Activated CD4-positive, CD25-positive, alpha-beta regulatory T cell treated with anti-CD3 and anti-CD28 coated beads, Interleukin-2, amount 50 U/mL, for 16 hours (primary cell): Measurements from ENCODE around the gene ICOSLG.
"Not testable (repeated sequence)": the region's sequence is repeated elsewhere in the genome, so short reads cannot be mapped to it uniquely, and the experiment has no call there.

Experiments used
- DNase-seq: peaks from one replicate; pipeline ENCODE4 v3.0.0-alpha.2; 2020; ENCODE audit warnings: low read depth, low spot score

The ICOSLG gene, protein sequence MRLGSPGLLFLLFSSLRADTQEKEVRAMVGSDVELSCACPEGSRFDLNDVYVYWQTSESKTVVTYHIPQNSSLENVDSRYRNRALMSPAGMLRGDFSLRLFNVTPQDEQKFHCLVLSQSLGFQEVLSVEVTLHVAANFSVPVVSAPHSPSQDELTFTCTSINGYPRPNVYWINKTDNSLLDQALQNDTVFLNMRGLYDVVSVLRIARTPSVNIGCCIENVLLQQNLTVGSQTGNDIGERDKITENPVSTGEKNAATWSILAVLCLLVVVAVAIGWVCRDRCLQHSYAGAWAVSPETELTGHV

DNA sequence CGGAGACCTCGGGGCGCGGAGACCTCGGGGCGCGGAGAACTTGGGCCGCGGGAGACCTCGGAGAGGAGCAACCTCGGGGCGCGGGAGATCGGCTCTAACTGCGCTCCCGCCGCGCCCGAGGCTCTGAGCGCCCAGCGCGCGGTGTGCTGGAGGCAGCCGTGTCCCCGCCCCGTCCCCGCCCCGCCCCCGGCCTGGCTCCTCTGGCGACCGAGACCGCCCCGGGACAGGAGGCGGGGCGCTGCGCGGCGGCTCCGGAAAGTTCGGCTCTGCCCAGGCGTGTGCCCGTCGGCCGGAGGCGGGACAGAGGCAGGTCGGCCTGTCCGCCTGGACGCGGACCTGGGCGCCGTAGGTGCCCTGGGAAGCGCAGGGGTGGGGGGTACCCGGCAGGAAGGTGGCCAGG, at the start of gene ICOSLG:
Gene ICOSLG (minus strand): TSS at position 102 of the 400 bp plus-strand sequence. CDS start 126 bp downstream, outside the sequence.
- DNase-seq: not testable (repeated sequence)

DNA sequence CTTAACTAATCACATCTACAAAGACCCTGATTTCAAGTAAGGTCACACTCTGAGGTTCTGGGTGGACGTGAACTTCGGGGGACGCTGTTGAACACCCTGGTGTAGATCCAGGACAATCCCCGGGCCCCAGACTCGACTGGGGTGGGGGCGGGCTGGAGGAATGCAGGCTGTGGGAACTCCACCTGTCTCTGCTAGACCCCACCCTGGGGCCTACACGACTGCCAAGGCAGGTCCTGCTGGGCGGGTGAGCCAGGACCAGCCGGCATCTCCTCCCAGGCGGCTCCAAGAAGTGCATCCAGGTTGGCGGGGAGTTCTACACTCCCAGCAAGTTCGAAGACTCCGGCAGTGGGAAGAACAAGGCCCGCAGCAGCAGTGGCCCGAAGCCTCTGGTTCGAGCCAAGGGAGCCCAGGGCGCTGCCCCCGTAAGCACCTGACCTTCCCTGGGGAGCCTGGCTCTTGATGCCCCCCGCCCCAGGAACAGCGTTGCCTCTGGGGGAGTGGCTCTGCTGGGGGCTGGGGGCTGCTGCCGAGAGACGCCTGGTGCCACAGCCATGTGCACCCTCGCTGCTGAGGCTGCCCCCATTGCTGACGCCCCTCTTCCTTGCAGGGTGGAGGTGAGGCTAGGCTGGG, 48.8 kb upstream of the ICOSLG start:
- no peak for DNase-seq

DNA sequence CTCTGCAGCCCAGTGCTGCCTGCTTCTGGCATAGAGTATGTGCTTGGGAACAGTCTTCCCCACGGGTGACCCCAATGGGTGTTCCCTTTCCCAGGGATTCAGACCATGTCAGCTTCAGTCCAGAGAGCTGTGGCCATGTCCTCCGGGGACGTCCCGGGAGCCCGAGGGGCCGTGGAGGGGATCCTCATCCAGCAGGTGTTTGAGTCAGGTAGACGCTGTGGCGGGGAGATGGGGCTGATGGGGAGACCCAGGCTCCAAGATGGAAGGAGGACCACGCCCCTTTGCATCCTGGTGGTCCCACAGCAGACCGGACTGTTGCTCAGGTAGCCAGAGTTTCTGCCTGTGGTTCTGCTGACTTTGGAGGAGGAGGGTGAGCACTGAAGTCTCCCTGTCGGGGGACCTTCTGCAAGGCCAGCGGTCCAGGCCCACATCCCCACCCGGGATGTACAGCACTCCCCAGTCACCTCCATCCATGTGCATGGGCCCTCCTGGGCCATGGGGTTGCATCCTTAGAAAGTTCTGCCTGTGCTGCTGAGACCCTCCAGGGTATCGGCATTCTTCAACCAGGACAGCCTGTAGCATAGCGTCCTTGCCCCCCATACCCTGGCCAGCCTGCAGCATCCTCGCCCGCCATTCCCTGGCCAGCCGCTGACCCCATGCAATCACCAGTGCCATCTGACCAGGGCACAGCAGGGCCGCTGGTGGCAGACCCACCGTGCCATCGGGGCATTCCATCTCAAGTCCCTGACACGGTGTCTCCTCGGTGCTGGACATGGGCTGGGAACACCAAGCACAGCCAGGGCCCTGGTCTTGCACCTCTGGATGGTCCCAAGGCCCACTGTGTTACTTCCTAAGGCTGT, 47.7 kb upstream of the ICOSLG start:
- no peak for DNase-seq

DNA sequence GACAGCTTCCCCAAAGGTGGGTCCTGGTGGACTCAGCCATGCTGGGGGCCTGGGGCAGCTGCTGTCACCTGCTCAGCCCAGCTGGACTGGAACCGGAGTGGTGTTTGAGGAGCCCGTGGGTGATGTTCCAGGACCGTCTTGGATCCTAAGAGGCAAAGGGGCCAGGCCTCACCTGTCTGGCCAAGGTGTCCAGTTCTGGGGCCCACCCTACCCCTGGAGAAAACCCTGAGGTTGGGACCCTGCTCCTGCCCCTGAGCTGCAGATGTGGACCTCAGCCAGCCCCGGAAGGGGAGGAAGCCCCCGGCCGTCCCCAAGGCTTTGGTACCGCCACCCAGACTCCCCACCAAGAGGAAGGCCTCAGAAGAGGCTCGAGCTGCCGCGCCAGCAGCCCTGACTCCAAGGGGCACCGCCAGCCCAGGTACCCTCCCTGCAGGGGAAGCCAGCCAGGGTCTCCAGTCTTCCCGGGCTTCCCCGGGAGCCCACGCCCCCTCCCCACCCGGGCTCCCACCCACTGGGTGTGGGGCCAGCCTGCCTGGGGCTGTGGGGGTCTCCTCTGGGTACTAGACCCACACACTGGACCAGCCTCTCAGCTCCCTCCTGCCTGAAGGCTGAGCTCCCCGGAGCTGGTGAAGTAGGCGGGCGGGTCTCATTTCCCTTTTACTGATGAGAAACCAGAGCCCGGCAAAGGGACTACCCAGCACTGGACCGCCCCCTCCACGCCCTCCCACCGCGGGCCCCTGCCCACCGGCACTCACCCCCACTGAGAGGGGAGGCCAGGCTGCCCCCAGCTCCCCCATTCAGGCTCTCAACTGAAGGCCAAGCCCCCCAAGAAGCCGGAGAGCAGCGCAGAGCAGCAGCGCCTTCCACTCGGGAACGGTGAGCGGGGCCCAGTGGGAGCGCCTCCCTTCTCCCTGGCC, 46.2 kb upstream of the ICOSLG start:
- no peak for DNase-seq

DNA sequence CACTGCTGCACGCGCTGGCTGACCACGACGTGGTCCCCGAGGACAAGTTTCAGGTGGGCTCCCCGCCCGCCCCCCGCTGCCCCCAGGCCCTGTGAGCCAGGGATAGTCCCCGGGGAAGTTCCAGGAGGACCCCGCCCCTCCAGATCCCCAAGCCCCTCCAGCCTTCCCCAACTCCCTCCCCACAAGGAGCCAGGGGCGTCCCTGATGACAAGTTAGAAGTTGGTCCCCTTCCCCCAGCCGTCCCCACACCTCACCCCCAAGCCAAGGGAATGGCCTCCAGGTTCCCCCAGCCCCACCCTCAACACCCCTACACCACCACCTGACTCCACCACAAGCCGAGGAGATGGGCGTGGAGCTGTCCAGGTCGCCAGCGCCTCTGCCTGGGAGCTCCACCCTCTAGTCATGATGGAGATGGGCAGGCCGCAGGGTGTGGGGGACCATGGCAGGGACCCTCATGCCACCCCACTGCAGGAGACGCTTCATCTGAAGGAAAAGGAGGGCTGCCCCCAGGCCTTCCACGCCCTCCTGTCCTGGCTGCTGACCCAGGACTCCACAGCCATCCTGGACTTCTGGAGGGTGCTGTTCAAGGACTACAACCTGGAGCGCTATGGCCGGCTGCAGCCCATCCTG, 45.5 kb upstream of the ICOSLG start:
- DNase-seq: no peak

DNA sequence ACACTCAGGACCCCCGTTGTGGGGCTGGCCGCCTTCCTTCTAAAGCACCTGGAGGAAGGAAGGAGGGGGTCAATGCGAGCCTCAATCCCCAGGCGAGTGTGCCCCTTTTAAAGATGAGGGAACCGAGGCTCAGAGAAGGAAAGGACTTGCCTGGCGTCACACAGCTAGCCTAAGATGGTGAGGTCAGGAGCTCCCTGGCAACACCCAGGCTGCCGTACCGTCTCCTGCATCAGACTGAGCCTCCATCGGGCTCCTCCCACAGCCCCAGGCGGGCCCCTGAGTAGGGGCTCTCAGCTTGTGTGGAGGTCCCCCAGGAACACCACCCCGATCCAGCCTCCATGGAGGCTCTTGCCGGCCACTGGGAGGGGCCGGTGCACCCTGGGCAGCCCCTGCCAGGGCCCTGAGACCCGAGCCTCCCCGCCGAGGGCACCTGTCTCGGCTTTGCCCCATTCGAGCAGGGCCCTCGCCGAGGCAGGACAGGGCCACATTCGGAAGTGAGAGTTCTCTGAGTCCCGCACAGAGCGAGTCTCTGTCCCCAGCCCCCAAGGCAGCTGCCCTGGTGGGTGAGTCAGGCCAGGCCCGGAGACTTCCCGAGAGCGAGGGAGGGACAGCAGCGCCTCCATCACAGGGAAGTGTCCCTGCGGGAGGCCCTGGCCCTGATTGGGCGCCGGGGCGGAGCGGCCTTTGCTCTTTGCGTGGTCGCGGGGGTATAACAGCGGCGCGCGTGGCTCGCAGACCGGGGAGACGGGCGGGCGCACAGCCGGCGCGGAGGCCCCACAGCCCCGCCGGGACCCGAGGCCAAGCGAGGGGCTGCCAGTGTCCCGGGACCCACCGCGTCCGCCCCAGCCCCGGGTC, 44.6 kb upstream of the ICOSLG start, which contains the start of gene AIRE:
Gene AIRE (plus strand): TSS at position 739 of the 855 bp plus-strand sequence. CDS start 131 bp downstream, outside the sequence.
- DNase-seq: no peak

DNA sequence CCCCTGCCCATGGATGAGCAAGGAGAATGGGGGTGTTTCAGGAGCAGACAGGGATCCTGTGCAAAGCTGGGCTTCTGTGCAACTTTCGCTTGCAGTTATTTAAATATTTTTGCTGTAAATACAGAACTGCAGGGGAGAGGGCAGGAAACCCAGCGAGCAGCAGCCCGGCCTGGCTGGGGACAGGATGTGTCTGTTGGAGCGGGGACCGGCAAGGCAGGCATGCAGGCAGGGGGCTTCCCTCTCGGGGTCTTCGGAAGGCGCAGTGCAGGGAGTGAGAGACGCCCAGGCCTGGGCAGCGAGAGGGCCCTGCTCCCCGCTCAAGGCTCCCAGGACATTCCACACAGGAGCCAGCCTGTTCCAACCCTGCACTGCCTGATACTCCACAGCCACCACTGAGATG, 43.2 kb upstream of the ICOSLG start:
- DNase-seq: no peak

DNA sequence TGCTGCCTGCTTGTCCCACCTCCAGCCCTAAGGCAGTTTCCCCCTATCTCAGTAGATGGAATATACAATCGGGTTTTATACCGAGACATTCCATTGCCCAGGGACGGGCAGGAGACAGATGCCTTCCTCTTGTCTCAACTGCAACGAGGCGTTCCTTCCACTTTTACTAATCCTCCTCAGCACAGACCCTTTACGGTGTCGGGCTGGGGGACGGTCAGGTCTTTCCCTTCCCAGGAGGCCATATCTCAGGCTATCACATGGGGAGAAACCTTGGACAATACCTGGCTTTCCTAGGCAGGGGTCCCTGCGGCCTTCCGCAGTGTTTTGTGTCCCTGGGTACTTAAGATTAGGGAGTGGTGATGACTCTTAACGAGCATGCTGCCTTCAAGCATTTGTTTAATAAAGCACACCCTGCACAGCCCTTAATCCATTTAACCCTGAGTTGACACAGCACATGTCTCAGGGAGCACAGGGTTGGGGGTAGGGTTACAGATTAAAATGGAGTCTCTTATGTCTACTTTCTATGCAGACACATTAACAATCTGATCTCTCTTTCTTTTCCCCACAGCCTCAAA, 42.6 kb upstream of the ICOSLG start:
- not testable (repeated sequence) for DNase-seq

DNA sequence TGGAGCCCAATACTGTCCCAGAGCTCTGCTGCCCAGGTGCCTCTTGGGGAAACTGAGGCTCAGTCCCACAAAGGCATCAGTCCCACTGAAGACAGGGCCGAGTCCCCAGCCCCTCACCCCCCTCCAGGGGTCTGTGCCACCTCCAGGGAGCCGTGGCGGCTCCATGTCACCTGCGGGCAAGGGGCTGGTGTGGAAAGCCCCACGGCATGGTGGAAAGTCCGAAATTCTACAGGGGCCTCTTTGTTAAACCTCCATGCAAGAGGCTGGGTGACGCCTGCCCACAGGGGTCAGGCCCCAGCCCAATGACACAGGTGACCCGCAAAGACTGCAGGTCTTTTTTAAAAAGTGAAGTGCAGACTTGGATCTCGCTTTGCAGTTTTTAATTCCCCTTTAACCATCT, 41.6 kb upstream of the ICOSLG start:
- no peak for DNase-seq

DNA sequence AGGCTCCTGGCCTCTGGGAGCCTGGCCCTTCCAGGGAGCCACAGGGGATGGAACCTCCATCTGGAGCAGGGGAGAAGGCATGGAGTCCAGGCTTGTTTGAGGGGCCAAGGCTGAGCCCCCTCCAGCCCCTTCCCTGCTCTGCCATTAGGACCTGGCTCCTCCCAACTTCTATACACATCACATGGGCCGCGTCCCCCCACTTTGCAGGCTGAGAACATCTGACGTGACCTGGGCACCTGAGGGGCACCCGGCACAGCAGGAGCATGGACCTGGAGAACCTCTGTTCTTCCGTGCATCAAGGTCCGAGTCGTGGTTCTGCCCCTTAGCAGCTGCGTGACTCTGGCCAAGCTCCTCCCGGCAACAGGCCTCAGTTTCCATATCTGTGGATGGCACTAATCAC, 41.1 kb upstream of the ICOSLG start:
- no peak for DNase-seq

DNA sequence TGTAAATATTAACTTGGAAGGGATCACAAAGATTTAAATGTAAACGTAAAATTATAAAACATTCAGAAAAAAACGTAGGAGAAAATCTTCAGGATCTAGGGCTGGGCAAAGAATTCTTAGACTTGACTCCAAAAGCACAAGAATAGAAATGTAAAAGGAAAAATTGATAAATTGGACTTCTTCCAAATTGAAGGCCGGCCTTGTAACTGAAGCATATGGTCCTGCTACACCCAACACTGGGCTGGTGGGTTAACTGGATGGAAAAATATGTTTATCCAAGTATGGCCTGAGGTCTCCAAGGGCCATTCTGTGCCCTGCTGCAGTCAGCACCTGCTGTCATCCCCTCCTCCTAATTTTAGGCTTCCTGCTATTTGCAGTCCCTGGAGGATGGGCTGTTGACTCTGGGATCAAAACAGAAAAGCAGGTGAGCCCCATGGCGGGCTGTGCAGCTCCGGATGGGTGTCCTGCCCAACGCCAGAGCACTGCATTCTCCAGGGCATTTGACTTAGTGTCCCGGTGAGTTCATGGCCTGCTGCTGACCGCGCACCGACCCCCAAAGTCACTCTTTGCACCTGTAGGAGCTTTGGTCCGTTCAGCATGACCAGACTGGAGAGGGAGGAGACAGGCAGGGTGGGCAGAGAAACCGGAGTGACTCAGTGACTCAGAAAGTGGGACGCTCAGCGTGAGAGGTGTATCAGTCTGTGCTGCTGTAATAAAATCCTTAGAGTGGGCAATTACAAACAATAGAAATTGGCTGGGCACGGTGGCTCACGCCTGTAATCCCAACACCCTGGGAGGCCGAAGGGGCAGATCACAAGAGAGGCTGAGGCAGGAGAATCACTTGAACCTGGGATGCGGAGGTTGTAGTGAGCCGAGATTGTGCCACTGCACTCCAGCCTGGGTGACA, 38.9 kb upstream of the ICOSLG start:
- DNase-seq: no peak

DNA sequence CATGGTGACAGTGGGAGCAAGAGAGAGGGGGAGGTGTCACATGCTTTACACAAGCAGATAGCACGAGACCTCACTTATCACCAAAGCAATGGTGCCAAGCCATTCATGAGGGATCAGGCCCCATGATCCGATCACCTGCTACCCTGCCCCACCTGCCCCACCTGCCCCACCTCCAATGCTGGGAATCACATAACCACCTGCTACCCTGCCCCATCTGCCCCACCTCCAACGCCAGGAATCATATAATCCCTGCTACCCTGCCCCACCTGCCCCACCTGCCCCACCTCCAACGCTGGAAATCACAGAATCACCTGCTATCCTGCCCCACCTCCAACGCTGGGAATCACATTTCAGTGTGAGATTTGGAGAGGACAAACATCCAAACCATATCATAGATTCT, 34.3 kb upstream of the ICOSLG start:
- no peak for DNase-seq

DNA sequence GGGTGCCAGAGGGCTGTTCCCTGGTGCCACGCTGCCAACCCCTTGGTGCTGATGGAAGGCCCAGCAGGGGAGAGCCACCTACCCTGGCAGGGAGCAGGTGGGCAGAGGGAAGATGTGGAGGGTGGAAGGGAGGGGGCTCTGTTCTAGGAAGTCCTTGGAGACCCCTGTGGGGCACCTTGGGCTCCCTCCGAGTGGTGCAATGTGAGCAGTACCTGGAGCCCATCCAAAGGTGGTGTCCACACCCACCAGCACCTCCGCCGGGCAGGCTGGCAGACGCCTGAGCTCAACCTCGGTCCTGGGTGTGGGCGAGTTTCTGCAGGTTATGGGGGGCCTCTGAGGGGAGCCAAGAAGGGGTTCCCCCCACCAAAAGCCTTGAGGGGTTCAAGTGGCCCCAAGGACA, 32.3 kb upstream of the ICOSLG start:
- no peak for DNase-seq

DNA sequence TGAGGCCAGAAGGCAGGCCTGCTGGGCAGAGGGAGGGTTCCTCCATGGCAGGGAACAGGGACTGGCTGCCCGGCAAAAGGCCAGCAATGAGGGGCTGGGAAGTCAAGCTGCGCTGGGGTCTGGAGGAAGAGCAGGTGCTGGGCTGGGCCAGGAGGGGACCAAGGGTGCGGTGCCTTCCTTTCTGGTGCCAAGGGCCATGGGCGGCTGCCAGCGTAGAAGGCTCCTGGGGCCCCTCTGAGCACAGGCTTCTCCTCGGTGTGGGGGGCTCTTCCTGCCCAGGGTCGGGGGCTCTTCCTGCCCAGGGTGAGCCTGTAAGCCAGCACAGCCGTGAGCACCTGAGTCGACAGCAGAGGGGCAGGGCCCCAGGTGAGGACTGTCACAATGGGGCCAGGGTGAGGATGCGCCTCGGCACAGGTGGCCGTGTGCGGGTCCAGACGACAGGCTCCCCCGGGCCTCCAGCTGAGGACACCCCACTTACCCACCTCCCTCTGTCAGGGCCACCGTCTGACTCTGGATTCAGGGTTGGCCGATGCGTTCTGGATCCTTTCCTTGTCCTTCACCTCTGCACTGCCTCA, 31.6 kb upstream of the ICOSLG start:
- DNase-seq: no peak

DNA sequence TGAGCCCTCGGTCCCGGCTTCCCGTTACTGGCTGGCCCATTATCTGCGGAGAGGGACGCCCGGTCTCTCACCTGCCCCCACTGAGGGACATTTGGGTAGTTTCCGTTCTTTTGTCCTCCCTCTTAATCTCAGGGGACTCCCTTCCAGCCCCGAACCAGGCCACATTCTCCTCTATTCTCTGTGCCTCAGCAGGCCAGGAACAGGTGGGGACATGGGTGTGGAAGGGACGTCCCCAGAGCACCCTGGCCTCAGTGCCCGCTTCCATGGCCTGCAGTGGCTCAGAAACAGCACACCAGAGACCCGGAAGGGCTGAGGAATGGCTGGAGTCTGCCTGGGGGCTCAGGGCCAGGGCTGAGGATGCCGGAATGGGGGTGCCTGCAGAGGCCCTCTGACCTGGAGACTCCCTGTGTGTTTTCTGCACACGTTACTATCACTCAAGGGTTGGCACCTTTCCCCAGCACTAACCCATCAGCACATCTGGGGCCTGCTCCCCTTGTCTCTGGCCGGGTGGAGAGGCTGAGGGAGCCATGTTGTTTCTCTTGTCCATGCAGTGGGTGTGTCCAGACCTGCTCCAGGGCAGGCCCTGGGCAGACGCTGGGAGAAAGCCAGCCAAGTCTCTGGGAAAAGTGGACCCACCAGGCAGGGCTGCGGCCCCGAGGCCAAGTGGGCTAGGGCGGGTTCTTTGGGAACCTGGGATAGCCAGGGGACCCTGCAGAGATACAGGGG, 31.0 kb upstream of the ICOSLG start:
- no peak for DNase-seq

DNA sequence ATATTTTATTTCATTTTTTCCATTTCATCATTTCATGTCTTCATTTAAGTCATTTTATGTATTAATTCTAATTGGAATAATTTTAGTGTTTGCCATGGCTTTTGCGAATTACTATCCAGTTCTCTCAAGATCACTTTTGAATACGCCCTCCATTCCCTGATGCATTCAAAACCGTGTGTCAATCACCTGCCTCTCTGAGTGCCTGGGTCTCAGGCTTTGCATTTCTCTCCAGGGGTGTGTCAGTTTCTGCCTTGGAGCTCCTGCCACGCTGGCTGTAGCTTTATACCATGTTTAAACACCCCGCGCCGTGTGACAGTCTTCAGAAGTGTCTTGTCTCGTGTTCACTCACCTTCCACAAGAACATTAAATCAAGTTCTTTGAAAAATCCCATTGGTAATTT, 28.3 kb upstream of the ICOSLG start:
- DNase-seq: no peak

DNA sequence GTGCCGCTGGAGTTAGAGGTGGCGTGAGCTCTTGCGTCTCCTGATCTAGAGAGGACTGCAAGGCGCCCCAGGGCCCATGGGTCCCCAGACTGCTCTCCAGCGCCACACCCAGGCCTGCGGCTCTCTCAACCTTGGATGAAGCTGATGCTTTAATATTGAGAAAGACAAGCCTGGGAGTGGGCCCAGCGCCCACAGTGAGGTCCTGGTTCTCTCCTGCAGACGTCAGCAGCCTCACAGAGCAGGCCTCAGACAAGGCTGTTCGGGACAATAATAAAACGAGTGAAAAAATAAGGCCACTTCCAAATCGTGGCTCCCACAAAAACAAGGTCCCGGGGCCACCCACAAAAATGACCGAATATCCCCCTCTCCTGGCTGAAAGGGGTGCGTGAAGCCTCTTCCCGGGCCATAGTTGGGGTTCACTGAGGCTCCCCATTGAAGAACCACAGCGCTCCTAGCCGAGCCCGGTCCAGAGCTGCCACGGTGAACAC, 27.0 kb upstream of the ICOSLG start:
- no peak for DNase-seq
